H9 (cell line): ENCODE results near the gene XRCC3. TPM values are rescaled to one million over a fixed set of nuclear protein-coding genes. Genes with fewer than 3 reads are reported as not detected.

Experiments
- DNase-seq: peaks from one replicate; pipeline ENCODE4 v3.0.0-alpha.2; 2017
- H2AFZ ChIP-seq: one replicate; pipeline ENCODE4 v1.6.1; 2013; ENCODE audit warnings: mild to moderate bottlenecking, low read length, control low read depth, moderate library complexity
- H2AK5ac ChIP-seq: 2 replicates; pipeline ENCODE4 v1.6.1; 2013; ENCODE audit warnings: low read length, control low read depth, mixed read lengths; ENCODE audit not compliant: insufficient read length
- H2BK120ac ChIP-seq: one replicate; pipeline ENCODE4 v1.6.1; 2013; ENCODE audit warnings: low read depth, mild to moderate bottlenecking, low read length, control low read depth, inconsistent platforms; ENCODE audit not compliant: poor library complexity, severe bottlenecking
- H2BK12ac ChIP-seq: 2 replicates; pipeline ENCODE4 v1.6.1; 2013; ENCODE audit warnings: low read length, control low read depth, mixed read lengths, low read depth; ENCODE audit not compliant: insufficient read length
- H2BK15ac ChIP-seq: 2 replicates; pipeline ENCODE4 v1.6.1; 2013; ENCODE audit warnings: low read depth, low read length, control low read depth
- H2BK20ac ChIP-seq: one replicate; pipeline ENCODE4 v1.6.1; 2013; ENCODE audit warnings: low read depth, mild to moderate bottlenecking, low read length, control low read depth, inconsistent platforms; ENCODE audit not compliant: poor library complexity, severe bottlenecking
- H2BK5ac ChIP-seq: 2 replicates; pipeline ENCODE4 v1.6.1; 2013; ENCODE audit warnings: low read length, control low read depth, mixed read lengths; ENCODE audit not compliant: insufficient read length
- H3K14ac ChIP-seq: 2 replicates; pipeline ENCODE4 v1.6.1; 2013; ENCODE audit warnings: low read length, control low read depth; ENCODE audit not compliant: insufficient read depth
- H3K18ac ChIP-seq: 2 replicates; pipeline ENCODE4 v1.6.1; 2013; ENCODE audit warnings: low read depth, mild to moderate bottlenecking, mixed read lengths, low read length, control low read depth; ENCODE audit not compliant: insufficient read length
- H3K23ac ChIP-seq: 2 replicates; pipeline ENCODE4 v1.6.1; 2013; ENCODE audit warnings: low read length, control low read depth, mixed read lengths, low read depth; ENCODE audit not compliant: insufficient read length
- H3K23me2 ChIP-seq: 2 replicates; pipeline ENCODE4 v1.6.1; 2013; ENCODE audit warnings: low read depth, mild to moderate bottlenecking, mixed read lengths, low read length, control low read depth; ENCODE audit not compliant: insufficient read length, poor library complexity, severe bottlenecking
- H3K27ac ChIP-seq: 2 replicates; pipeline ENCODE4 v1.5.1; 2013; ENCODE audit warnings: low read length, control low read depth, mixed read lengths, low read depth; ENCODE audit not compliant: insufficient read length
- H3K27me3 ChIP-seq: 2 replicates; pipeline ENCODE4 v1.6.1; 2013; ENCODE audit warnings: low read length, control low read depth, inconsistent platforms; ENCODE audit not compliant: insufficient read depth
- H3K4ac ChIP-seq: 2 replicates; pipeline ENCODE4 v1.6.1; 2013; ENCODE audit warnings: low read depth, mild to moderate bottlenecking, control low read depth, inconsistent platforms, low read length, moderate library complexity
- H3K4me1 ChIP-seq: 2 replicates; pipeline ENCODE4 v1.6.1; 2013; ENCODE audit warnings: low read length, control low read depth, inconsistent platforms; ENCODE audit not compliant: insufficient read depth
- H3K4me2 ChIP-seq: 2 replicates; pipeline ENCODE4 v1.6.1; 2013; ENCODE audit warnings: low read length, control low read depth, mixed read lengths; ENCODE audit not compliant: insufficient read length, insufficient read depth
- H3K56ac ChIP-seq: 2 replicates; pipeline ENCODE4 v1.6.1; 2013; ENCODE audit warnings: low read depth, mild to moderate bottlenecking, mixed read lengths, low read length, control low read depth; ENCODE audit not compliant: insufficient read length
- H3K79me1 ChIP-seq: 2 replicates; pipeline ENCODE4 v1.6.1; 2013; ENCODE audit warnings: low read depth, mild to moderate bottlenecking, moderate library complexity, low read length, control low read depth, inconsistent platforms; ENCODE audit not compliant: insufficient read depth, poor library complexity, severe bottlenecking
- H3K79me2 ChIP-seq: 2 replicates; pipeline ENCODE4 v1.6.1; 2013; ENCODE audit warnings: low read length, control low read depth, inconsistent platforms; ENCODE audit not compliant: insufficient read depth
- H3K9ac ChIP-seq: 2 replicates; pipeline ENCODE4 v1.6.1; 2013; ENCODE audit warnings: low read length, control low read depth, mixed read lengths; ENCODE audit not compliant: insufficient read length; ENCODE audit errors: extremely low read depth
- H3K9me3 ChIP-seq: one replicate; pipeline ENCODE4 v1.6.1; 2013; ENCODE audit warnings: low read depth, low read length, inconsistent platforms; ENCODE audit not compliant: control insufficient read depth
- H3T11ph ChIP-seq: one replicate; pipeline ENCODE4 v1.6.1; 2013; ENCODE audit warnings: mild to moderate bottlenecking, low read length, control low read depth, inconsistent platforms
- H4K20me1 ChIP-seq: one replicate; pipeline ENCODE4 v1.6.1; 2013; ENCODE audit not compliant: control insufficient read depth, insufficient read length, insufficient read depth
- H4K5ac ChIP-seq: 2 replicates; pipeline ENCODE4 v1.6.1; 2013; ENCODE audit warnings: low read depth, mild to moderate bottlenecking, mixed read lengths, low read length, control low read depth; ENCODE audit not compliant: insufficient read length
- H4K8ac ChIP-seq: replicated peaks from 2 replicates; pipeline ENCODE4 v1.6.1; 2013; ENCODE audit warnings: low read length, control low read depth, mixed read lengths, low read depth; ENCODE audit not compliant: insufficient read length
- H4K91ac ChIP-seq: 2 replicates; pipeline ENCODE4 v1.6.1; 2013; ENCODE audit warnings: low read depth, mild to moderate bottlenecking, moderate library complexity, mixed read lengths, low read length, control low read depth; ENCODE audit not compliant: insufficient read length
- H3K27ac Mint-ChIP-seq, 3 experiments: 2 replicates in 2 of 3; 3 replicates in 1 of 3; pipeline ENCODE4 v1.8.0; 2020 to 2021; ENCODE audit warnings: mixed read lengths in 3 of 3, mild to moderate bottlenecking in 1 of 3, moderate library complexity in 1 of 3
- H3K27me3 Mint-ChIP-seq: 2 replicates; pipeline ENCODE4 v1.8.0; 2021; ENCODE audit warnings: low read depth, mild to moderate bottlenecking, moderate library complexity, mixed read lengths
- H3K36me3 Mint-ChIP-seq, 3 experiments: 2 replicates in 2 of 3; 3 replicates in 1 of 3; pipeline ENCODE4 v1.8.0; 2020 to 2021; ENCODE audit warnings: low read depth in 3 of 3, mixed read lengths in 3 of 3; ENCODE audit not compliant: insufficient read depth in 1 of 3
- H3K4me1 Mint-ChIP-seq, 2 experiments: 2 replicates each; pipeline ENCODE4 v1.8.0; 2020; ENCODE audit warnings: mixed read lengths in 2 of 2
- H3K4me3 Mint-ChIP-seq, 2 experiments: 2 replicates in 1 of 2; 3 replicates in 1 of 2; pipeline ENCODE4 v1.8.0; 2020 to 2021; ENCODE audit warnings: mild to moderate bottlenecking in 2 of 2, mixed read lengths in 2 of 2, moderate library complexity in 1 of 2
- H3K9me3 Mint-ChIP-seq, 2 experiments: 2 replicates in 1 of 2; 3 replicates in 1 of 2; pipeline ENCODE4 v1.8.0; 2020; ENCODE audit warnings: mild to moderate bottlenecking in 2 of 2, mixed read lengths in 2 of 2, moderate library complexity in 1 of 2
- WGBS: extraction: QIAGEN DNeasy Blood & Tissue Kit; methylation state at CpG from one replicate; pipeline ENCODE4 v1.1.7; 2013; ENCODE audit warnings: missing lambda C conversion rate, low lambda C conversion rate, mixed read lengths; ENCODE audit not compliant: insufficient read length; ENCODE audit errors: extremely low coverage; 5-methylcytosine and 5-hydroxymethylcytosine counted together
- total RNA-seq: library from RNA; stranded (reverse); gene quantifications from 2 replicates; pipeline ENCODE4 v1.2.1, GENCODE V29; 2021
- TF ChIP-seq, protein P1 (sequence below): fragments of 200-600 bp; sonication (generic); conservative IDR thresholded peaks from 3 replicates; pipeline ENCODE4 v1.8.0; 2021; ENCODE audit warnings: antibody characterized with exemption, mild to moderate bottlenecking

XRCC3 gene
- total RNA-seq, 1 experiment from 2014 or later, result 45.3 TPM

DNA sequence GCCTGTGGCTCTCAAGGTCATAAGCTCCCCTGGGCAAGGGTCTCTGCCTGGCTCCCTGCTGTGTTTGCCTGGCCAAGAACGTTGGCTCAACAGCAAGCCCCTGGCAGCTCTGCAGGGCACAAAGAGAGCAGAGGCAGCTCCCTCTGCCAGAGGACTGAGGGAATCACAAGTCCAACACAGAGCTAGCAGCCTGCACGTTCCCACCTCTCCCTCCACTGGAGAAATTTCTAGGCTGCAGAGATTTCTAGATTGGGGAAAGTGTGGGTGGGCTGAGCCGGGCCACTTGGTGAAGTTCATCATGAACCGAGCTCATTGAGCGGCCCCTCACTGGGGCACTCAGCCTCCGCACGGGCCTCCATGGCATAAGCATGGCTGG is 20.2 kb upstream of the XRCC3 start:
- no peaks in the 10 kb centered on the region; the same call in 1 of the 2 replicates for H3K4me1 ChIP-seq
- no peak overlapping the region for H3K56ac ChIP-seq
- no peak overlapping the region for H2AFZ ChIP-seq
- no peak overlapping the region for H2BK120ac ChIP-seq
- Mint-ChIP-seq H3K9me3 (no peaks in the 10 kb centered on the region), H3K4me1 (peaks cover 7 to 11% of the 10 kb centered on the region in 2 experiments), H3K4me3 (no peak overlapping the region), H3K27me3 (no peaks in the 10 kb centered on the region), H3K27ac (peak overlapping the region in 2 of 3 experiments; percentile 48 to 64; a peak in 3 of 7 replicates), H3K36me3 (peaks cover 3 to 37% (median 24%) of the 10 kb centered on the region in 3 experiments)
- no peak overlapping the region for H3K27ac ChIP-seq
- H4K91ac ChIP-seq, result no peak overlapping the region
- H3K14ac ChIP-seq, result no peak overlapping the region
- no peak overlapping the region for H4K8ac ChIP-seq
- no peak overlapping the region for H2BK20ac ChIP-seq
- H3K18ac ChIP-seq, result no peak overlapping the region
- H3K23ac ChIP-seq, result no peak overlapping the region
- no peak for DNase-seq
- H3K9me3 ChIP-seq, result no peaks in the 10 kb centered on the region
- no peak overlapping the region for H2BK5ac ChIP-seq
- no peak overlapping the region for H3K4me2 ChIP-seq
- no peak overlapping the region for H2BK15ac ChIP-seq
- no peaks in the 10 kb centered on the region for H3K27me3 ChIP-seq
- H3K79me2 ChIP-seq, result no peaks in the 10 kb centered on the region
- peaks cover 3% of the 10 kb centered on the region for H4K20me1 ChIP-seq
- no peak overlapping the region for H3K9ac ChIP-seq
- H3K79me1 ChIP-seq, result no peaks in the 10 kb centered on the region
- no peak overlapping the region for H2BK12ac ChIP-seq
- H3K23me2 ChIP-seq, result no peaks in the 10 kb centered on the region
- no peak overlapping the region for H3T11ph ChIP-seq
- no peak overlapping the region for H2AK5ac ChIP-seq
- no peak overlapping the region for H3K4ac ChIP-seq
- H4K5ac ChIP-seq, result no peak overlapping the region
- no CpG with 5 or more reads among the region's 7 CpGs for WGBS
- TF ChIP-seq, protein P1, sequence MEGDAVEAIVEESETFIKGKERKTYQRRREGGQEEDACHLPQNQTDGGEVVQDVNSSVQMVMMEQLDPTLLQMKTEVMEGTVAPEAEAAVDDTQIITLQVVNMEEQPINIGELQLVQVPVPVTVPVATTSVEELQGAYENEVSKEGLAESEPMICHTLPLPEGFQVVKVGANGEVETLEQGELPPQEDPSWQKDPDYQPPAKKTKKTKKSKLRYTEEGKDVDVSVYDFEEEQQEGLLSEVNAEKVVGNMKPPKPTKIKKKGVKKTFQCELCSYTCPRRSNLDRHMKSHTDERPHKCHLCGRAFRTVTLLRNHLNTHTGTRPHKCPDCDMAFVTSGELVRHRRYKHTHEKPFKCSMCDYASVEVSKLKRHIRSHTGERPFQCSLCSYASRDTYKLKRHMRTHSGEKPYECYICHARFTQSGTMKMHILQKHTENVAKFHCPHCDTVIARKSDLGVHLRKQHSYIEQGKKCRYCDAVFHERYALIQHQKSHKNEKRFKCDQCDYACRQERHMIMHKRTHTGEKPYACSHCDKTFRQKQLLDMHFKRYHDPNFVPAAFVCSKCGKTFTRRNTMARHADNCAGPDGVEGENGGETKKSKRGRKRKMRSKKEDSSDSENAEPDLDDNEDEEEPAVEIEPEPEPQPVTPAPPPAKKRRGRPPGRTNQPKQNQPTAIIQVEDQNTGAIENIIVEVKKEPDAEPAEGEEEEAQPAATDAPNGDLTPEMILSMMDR, result no peak
